KOPT-K1 (cell line): ENCODE results near the gene PEX26.
"Not testable (repeated sequence)": the region's sequence is repeated elsewhere in the genome, so short reads cannot be mapped to it uniquely, and the experiment has no call there.

ENCODE experiments used
- H3K27ac ChIP-seq: fragments of 200-600 bp; sonication (generic); 2 replicates; pipeline ENCODE4 v1.5.1; 2016; ENCODE audit warnings: antibody characterized with exemption, mild to moderate bottlenecking, low read depth, low read length; ENCODE audit not compliant: poor library complexity, severe bottlenecking
- H3K36me3 ChIP-seq: fragments of 200-600 bp; sonication (generic); 2 replicates; pipeline ENCODE4 v1.5.1; 2017; ENCODE audit warnings: antibody characterized with exemption, mild to moderate bottlenecking, low read length, moderate library complexity; ENCODE audit not compliant: insufficient read depth
- H3K9me3 ChIP-seq: fragments of 200-600 bp; sonication (generic); 2 replicates; pipeline ENCODE4 v1.5.1; 2017; ENCODE audit warnings: antibody characterized with exemption, low read length, mild to moderate bottlenecking; ENCODE audit not compliant: insufficient read depth, poor library complexity, severe bottlenecking

Gene PEX26

DNA sequence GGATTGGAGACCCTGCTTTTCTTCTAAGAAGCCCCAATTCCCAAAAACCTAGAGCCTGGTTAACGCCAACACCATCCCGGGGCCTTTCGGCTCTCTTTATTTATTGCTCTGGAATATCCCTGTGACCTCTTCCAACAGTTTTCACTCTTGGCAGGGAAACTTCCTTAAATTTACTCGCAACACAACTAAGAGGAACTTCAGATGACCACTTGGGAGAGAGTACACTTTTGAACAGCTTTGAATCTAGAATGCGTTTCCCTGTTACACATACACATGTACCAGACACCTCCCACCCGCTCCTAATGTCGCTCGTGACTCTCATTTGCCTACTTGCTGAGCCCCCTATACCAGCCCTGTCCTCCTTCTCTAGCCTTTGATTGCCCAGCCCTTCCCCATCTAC is 52.2 kb downstream of the PEX26 start:
- Histone ChIP-seq H3K36me3 (no peaks in the 10 kb centered on the region), H3K9me3 (no peaks in the 10 kb centered on the region), H3K27ac (no peak overlapping the region)

DNA sequence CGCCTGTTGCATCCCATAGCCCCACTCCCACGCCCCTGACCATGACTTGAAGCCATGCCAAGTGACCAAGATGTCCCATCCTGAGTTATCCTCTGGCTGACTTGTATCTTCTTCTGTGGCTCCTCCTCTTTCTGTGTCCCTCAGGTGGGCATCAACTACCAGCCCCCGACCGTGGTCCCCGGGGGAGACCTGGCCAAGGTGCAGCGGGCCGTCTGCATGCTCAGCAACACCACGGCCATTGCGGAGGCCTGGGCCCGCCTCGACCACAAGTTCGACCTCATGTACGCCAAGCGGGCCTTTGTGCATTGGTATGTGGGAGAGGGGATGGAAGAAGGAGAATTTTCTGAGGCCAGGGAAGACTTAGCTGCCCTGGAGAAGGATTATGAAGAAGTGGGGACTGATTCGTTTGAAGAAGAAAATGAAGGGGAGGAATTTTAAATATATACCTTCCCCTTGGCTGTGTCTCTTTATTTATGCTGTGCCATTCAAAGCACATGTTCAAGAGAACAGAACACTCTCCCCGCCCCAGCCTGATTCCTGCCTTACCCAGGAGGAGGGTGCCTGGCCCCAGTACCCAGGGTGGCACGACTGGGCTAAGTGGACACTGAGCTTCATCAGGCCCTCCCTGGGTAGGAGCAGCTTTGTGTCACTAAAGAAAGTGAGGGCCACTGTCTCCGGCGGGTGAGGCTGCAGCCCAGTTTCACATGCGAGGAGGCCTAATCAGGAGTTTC is 53.1 kb downstream of the PEX26 start:
- Histone ChIP-seq H3K9me3 (no peaks in the 10 kb centered on the region), H3K36me3 (no peaks in the 10 kb centered on the region), H3K27ac (no peak overlapping the region)

- Histone ChIP-seq H3K27ac (no peak overlapping the region), H3K9me3 (no peaks in the 10 kb centered on the region), H3K36me3 (no peaks in the 10 kb centered on the region)
Observed at GRCh38 chr22:18133452-18133851, 55.7 kb downstream of the PEX26 start.

GRCh38 chr22:18136563-18137320 is 59.0 kb downstream of the PEX26 start:
- H3K36me3 ChIP-seq, result no peaks in the 10 kb centered on the region
- H3K27ac ChIP-seq, result no peak overlapping the region

DNA sequence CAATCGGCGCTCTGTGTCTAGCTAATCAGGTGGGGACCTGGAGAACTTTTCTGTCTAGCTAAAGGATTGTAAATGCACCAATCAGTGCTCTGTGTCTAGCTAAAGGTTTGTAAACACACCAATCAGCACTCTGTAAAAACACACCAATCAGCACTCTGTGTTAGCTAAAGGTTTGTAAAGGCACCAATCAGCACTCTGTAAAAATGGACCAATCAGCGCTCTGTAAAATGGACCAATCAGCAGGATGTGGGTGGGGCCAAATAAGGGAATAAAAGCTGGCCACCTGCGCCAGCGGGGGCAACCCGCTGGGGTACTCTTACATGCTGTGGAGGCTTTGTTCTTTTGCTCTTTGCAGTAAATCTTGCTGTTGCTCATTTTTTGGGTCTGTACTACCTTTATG is 63.2 kb downstream of the PEX26 start:
- H3K36me3 ChIP-seq, H3K9me3 ChIP-seq, H3K27ac ChIP-seq: not testable (repeated sequence)

More at GRCh38 chr22:18136563-18137320, 59.0 kb downstream of the PEX26 start:
- peaks cover 7% of the 10 kb centered on the region for H3K9me3 ChIP-seq

DNA sequence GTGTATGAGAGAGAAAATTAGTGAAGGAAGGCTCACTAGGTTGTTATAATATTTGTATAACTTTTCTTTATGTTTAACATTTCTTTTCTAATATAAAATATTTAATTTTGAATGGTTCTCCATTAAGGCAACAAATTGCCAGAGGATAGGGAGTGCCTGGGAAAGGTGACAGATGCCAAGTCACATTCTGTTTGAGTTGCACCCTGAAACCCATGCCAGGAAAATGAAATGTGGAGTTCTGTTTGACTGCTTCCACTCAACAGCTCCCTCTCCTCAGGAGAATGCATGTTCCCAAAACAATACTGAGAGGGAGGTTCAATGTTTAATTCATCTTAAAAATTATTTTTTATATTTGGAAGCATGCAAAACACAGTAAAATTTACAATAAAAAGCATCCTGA is 66.3 kb downstream of the PEX26 start:
- Histone ChIP-seq H3K9me3 (peaks cover 7% of the 10 kb centered on the region), H3K27ac (no peak overlapping the region), H3K36me3 (no peaks in the 10 kb centered on the region)

- H3K36me3 ChIP-seq, result no peaks in the 10 kb centered on the region
- peaks cover 7% of the 10 kb centered on the region for H3K9me3 ChIP-seq
- no peak overlapping the region for H3K27ac ChIP-seq
Observed at GRCh38 chr22:18145676-18146388, 68.0 kb downstream of the PEX26 start.

GRCh38 chr22:18146389-18146753 is 68.6 kb downstream of the PEX26 start:
- H3K9me3 ChIP-seq, result peaks cover 2% of the 10 kb centered on the region
- H3K27ac ChIP-seq, result no peak overlapping the region
- no peaks in the 10 kb centered on the region for H3K36me3 ChIP-seq

GRCh38 chr22:18147791-18148190 is 70.0 kb downstream of the PEX26 start:
- Histone ChIP-seq H3K9me3 (no peaks in the 10 kb centered on the region), H3K36me3 (no peaks in the 10 kb centered on the region), H3K27ac (no peak overlapping the region)

- Histone ChIP-seq H3K27ac (no peak overlapping the region), H3K9me3 (no peaks in the 10 kb centered on the region), H3K36me3 (no peaks in the 10 kb centered on the region)
Observed at GRCh38 chr22:18148293-18148965, 70.6 kb downstream of the PEX26 start.

DNA sequence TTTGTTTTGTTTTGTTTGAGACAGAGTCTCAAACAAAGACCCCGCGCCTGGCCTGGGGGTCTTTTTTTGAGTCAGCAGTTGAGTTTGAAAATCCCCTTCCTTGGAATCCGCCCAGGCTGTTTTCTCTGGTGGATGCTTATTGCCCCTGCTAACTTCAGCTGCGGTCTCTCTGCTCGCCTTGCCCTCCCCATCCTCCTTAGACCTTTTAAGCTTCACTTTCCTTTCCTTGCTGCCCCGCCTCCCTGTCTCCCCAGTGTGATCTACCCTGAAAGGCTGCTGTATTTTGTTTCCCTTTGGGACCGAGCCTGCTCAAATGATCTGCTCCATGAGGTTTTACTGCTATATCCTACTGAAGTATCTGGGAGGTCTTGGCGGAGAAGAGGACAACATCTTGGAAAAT is 74.7 kb downstream of the PEX26 start:
- Histone ChIP-seq H3K27ac (no peak overlapping the region), H3K9me3 (no peaks in the 10 kb centered on the region), H3K36me3 (peaks cover 3% of the 10 kb centered on the region; the same call in 1 of the 2 replicates)

DNA sequence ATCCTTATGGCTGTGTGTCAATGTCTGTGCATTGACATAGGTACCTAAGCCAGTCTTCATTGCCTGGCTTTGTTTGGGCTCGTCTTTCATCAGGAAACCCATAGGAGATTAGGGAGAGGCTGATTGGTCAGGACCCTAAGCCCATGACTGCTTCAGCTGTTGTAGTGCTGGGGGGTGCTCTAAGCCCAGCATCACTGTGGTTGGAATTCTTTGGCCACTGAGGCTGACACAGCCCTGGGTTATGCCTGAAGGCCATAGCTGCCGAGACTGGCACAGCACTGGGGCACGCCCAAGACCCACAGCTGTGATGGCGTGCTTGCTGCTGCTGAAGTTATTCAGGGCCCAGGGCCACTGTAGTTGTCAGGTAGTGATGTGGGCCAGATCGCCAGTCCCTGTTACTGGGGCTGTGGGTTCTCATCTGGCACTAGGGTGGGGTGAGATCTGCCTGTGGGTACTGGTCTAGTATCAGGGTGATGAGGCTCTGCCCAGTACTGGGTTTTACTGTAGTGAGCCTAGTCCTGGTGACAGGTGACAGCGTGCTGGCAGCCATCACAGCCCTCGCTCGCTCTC is 77.1 kb downstream of the PEX26 start:
- no peak overlapping the region for H3K27ac ChIP-seq
- H3K9me3 ChIP-seq, result no peaks in the 10 kb centered on the region
- peaks cover 14% of the 10 kb centered on the region; the same call in 1 of the 2 replicates for H3K36me3 ChIP-seq
